ENCODE measurements around the gene WDR89. TPM values are rescaled to one million over a fixed set of nuclear protein-coding genes. Genes with fewer than 3 reads are reported as not detected.

Gene WDR89
- total and polyA plus RNA-seq, 9 of the 15 experiments (the other 6 are each of a cell fraction or from before 2014, with no cell fraction given), result 9.3 to 25.6 (median 16.2) TPM

GRCh38 chr14:63682727-63683593 is 41.3 kb upstream of the WDR89 start (continued):
- TF ChIP-seq E2F3 (CRISPR knock-in tag; IDR thresholded peaks at IDR 0.05) (no peak), STAT6 (CRISPR knock-in tag; IDR thresholded peaks at IDR 0.05) (no peak), HDAC3 (IDR thresholded peaks at IDR 0.05; ENCODE audit: borderline replicate concordance, partially characterized antibody) (no peak), STAT5B (CRISPR knock-in tag; IDR thresholded peaks at IDR 0.05) (no peak), ZNF778 (CRISPR knock-in tag; IDR thresholded peaks at IDR 0.05) (no peak), POLR2B (IDR thresholded peaks at IDR 0.05; ENCODE audit: low read depth, partially characterized antibody) (no peak)

GRCh38 chr14:63678536-63678935 is 36.9 kb upstream of the WDR89 start:
- Histone ChIP-seq H3K27ac (ENCODE audit: extremely low read depth, low read depth, low read length) (no peak overlapping the region), H3K9me3 (replicated peaks; ENCODE audit: control insufficient read depth, insufficient read depth, low read depth, low read length) (no peaks in the 10 kb centered on the region), H3K4me2 (ENCODE audit: insufficient read depth, low read length) (no peak overlapping the region), H2AFZ (ENCODE audit: low read depth, low read length) (no peak overlapping the region), H3K27me3 (ENCODE audit: control insufficient read depth in 2 of 2, insufficient read depth in 2 of 2, low read length in 2 of 2) (no peaks in the 10 kb centered on the region), H3K36me3 (ENCODE audit: control insufficient read depth, insufficient read depth, low read length) (no peaks in the 10 kb centered on the region), H3K4me1 (replicated peaks in 1 of 2; ENCODE audit: control insufficient read depth in 2 of 2, insufficient read depth in 2 of 2, low read length in 2 of 2) (no peaks in the 10 kb centered on the region; a peak in 1 of 5 replicates), H3K9ac (ENCODE audit: insufficient read depth in 1 of 2, low read depth in 2 of 2, low read length in 2 of 2) (no peak overlapping the region), H4K20me1 (replicated peaks; ENCODE audit: control insufficient read depth, insufficient read depth, low read length) (no peaks in the 10 kb centered on the region), H3K79me2 (ENCODE audit: control insufficient read depth, insufficient read depth, low read length) (no peaks in the 10 kb centered on the region), H3K4me3 (no peak overlapping the region), H3K9me1 (ENCODE audit: control insufficient read depth, insufficient read depth, low read length) (no peaks in the 10 kb centered on the region)
- no TSS peak for BruUV-seq (replicated peaks)
- no peak for TF ChIP-seq MIER1 (IDR thresholded peaks at IDR 0.05; ENCODE audit: low read depth)
- ChIA-PET POLR2A (no interaction called here), CTCF (ENCODE audit: low intra/inter-chr PET ratio) (no interaction called here)
- intact Hi-C loops (cut with micrococcal nuclease), result no loop called here
- no peak for FAIRE-seq
- in situ Hi-C loops (cut with MboI), result no loop called here
- DNase-seq (ENCODE audit: extremely low read depth in 1 of 4, low spot score in 3 of 4), result no peak
- WGBS (ENCODE audit: insufficient coverage, low coverage, missing lambda C conversion rate), result no CpG with 5 or more reads among the region's 1 CpG
- ATAC-seq, result no peak
